Activated naive CD8-positive, alpha-beta T cell treated with anti-CD3 and anti-CD28 coated beads, Interleukin-2, amount 10 ng/mL, durations not matched to agents 7 days and 5 days (primary cell): ENCODE results near the gene INPP5A. TPM values are rescaled to one million over a fixed set of nuclear protein-coding genes. Genes with fewer than 3 reads are reported as not detected.

ENCODE experiments used
- ATAC-seq: fragments of 150-1000 bp; cut with Tn5 transposase; one replicate; pipeline ENCODE4 v1.10.0; 2021; ENCODE audit warnings: low read depth, moderate library complexity
- POLR2A ChIA-PET: fragments of 350-600 bp; sonication (Branson Sonifier 250); formaldehyde crosslinking; loops from one replicate; lab custom pipeline; 2021; ENCODE audit warnings: antibody characterized with exemption; lab: Charles Lee
- DNase-seq: peaks from one replicate; pipeline ENCODE4 v3.0.0; 2021
- H3K27ac Mint-ChIP-seq: one replicate; pipeline ENCODE4 v1.8.0; 2022; ENCODE audit warnings: mild to moderate bottlenecking, mixed read lengths
- H3K27me3 Mint-ChIP-seq: one replicate; pipeline ENCODE4 v1.8.0; 2022; ENCODE audit warnings: mild to moderate bottlenecking, moderate library complexity, mixed read lengths
- H3K36me3 Mint-ChIP-seq: one replicate; pipeline ENCODE4 v1.8.0; 2021; ENCODE audit warnings: mild to moderate bottlenecking, mixed read lengths
- H3K4me1 Mint-ChIP-seq: one replicate; pipeline ENCODE4 v1.8.0; 2021; ENCODE audit warnings: mixed read lengths
- H3K4me3 Mint-ChIP-seq: one replicate; pipeline ENCODE4 v1.8.0; 2022; ENCODE audit warnings: mild to moderate bottlenecking, moderate library complexity, mixed read lengths
- H3K9me3 Mint-ChIP-seq: one replicate; pipeline ENCODE4 v1.8.0; 2021; ENCODE audit warnings: mixed read lengths
- total RNA-seq, 2 experiments: library from RNA; stranded (reverse); gene quantifications; one replicate each; pipeline ENCODE4 v1.2.3, GENCODE V29; 2021

INPP5A gene
- total RNA-seq, 2 experiments from 2014 or later = 14.1 to 15.7 TPM

GRCh38 chr10:132748545-132749370 is 211.2 kb downstream of the INPP5A start:
- H3K36me3 Mint-ChIP-seq = no peaks in the 10 kb centered on the region
- ATAC-seq (no peak), DNase-seq (no peak)
- no peaks in the 10 kb centered on the region for H3K27me3 Mint-ChIP-seq
- no peaks in the 10 kb centered on the region for H3K4me1 Mint-ChIP-seq
- H3K27ac Mint-ChIP-seq = no peak overlapping the region
- H3K9me3 Mint-ChIP-seq = no peaks in the 10 kb centered on the region
- POLR2A ChIA-PET = no interaction called here
- no peak overlapping the region for H3K4me3 Mint-ChIP-seq

- H3K4me3 Mint-ChIP-seq = no peak overlapping the region
- no peak overlapping the region for H3K27ac Mint-ChIP-seq
- H3K4me1 Mint-ChIP-seq = no peaks in the 10 kb centered on the region
- H3K27me3 Mint-ChIP-seq = no peaks in the 10 kb centered on the region
- peaks cover 2% of the 10 kb centered on the region for H3K36me3 Mint-ChIP-seq
- H3K9me3 Mint-ChIP-seq = no peaks in the 10 kb centered on the region
- POLR2A ChIA-PET = no interaction called here
- ATAC-seq (no peak), DNase-seq (no peak)
These were observed 211.8 kb downstream of the INPP5A start for GRCh38 chr10:132749371-132749795.

- no peak for ATAC-seq
- POLR2A ChIA-PET = no interaction called here
- H3K36me3 Mint-ChIP-seq = peaks cover 10% of the 10 kb centered on the region
These were observed 213.3 kb downstream of the INPP5A start for GRCh38 chr10:132750936-132751335.

GRCh38 chr10:132752378-132752777 is 214.8 kb downstream of the INPP5A start:
- Mint-ChIP-seq H3K4me1 (peaks cover 2% of the 10 kb centered on the region), H3K27me3 (no peaks in the 10 kb centered on the region), H3K36me3 (peaks cover 13% of the 10 kb centered on the region), H3K4me3 (no peak overlapping the region), H3K9me3 (peaks cover 7% of the 10 kb centered on the region), H3K27ac (no peak overlapping the region)
- ATAC-seq = no peak
- no peak for DNase-seq
- POLR2A ChIA-PET = no interaction called here

More at GRCh38 chr10:132750936-132751335, 213.3 kb downstream of the INPP5A start:
- Mint-ChIP-seq H3K9me3 (peaks cover 7% of the 10 kb centered on the region), H3K4me1 (peaks cover 2% of the 10 kb centered on the region), H3K27me3 (no peaks in the 10 kb centered on the region), H3K4me3 (no peak overlapping the region), H3K27ac (no peak overlapping the region)
- DNase-seq = no peak

GRCh38 chr10:132752961-132753360 is 215.4 kb downstream of the INPP5A start:
- no peaks in the 10 kb centered on the region for H3K27me3 Mint-ChIP-seq
- H3K36me3 Mint-ChIP-seq = peaks cover 13% of the 10 kb centered on the region
- ATAC-seq (no peak), DNase-seq (no peak)
- no peak overlapping the region for H3K27ac Mint-ChIP-seq
- H3K9me3 Mint-ChIP-seq = peaks cover 7% of the 10 kb centered on the region
- no peak overlapping the region for H3K4me3 Mint-ChIP-seq
- peaks cover 2% of the 10 kb centered on the region for H3K4me1 Mint-ChIP-seq
- POLR2A ChIA-PET = no interaction called here

GRCh38 chr10:132753596-132753995 is 216.0 kb downstream of the INPP5A start:
- Mint-ChIP-seq H3K9me3 (peaks cover 7% of the 10 kb centered on the region), H3K4me3 (no peak overlapping the region), H3K36me3 (peaks cover 13% of the 10 kb centered on the region), H3K4me1 (peaks cover 2% of the 10 kb centered on the region), H3K27me3 (no peaks in the 10 kb centered on the region), H3K27ac (no peak overlapping the region)
- POLR2A ChIA-PET = no interaction called here
- ATAC-seq = no peak
- no peak for DNase-seq

GRCh38 chr10:132754071-132754470 is 216.5 kb downstream of the INPP5A start:
- H3K27me3 Mint-ChIP-seq = no peaks in the 10 kb centered on the region
- H3K4me1 Mint-ChIP-seq = peaks cover 2% of the 10 kb centered on the region
- POLR2A ChIA-PET = no interaction called here
- no peak overlapping the region for H3K27ac Mint-ChIP-seq
- no peak overlapping the region for H3K4me3 Mint-ChIP-seq
- no peak for DNase-seq
- H3K36me3 Mint-ChIP-seq = peaks cover 13% of the 10 kb centered on the region
- H3K9me3 Mint-ChIP-seq = peaks cover 7% of the 10 kb centered on the region
- ATAC-seq = no peak

GRCh38 chr10:132755166-132755711 is 217.7 kb downstream of the INPP5A start:
- H3K9me3 Mint-ChIP-seq = peaks cover 7% of the 10 kb centered on the region
- no peaks in the 10 kb centered on the region for H3K27me3 Mint-ChIP-seq
- POLR2A ChIA-PET = no interaction called here
- no peak overlapping the region for H3K27ac Mint-ChIP-seq
- no peak for DNase-seq
- no peak overlapping the region for H3K4me3 Mint-ChIP-seq
- no peak for ATAC-seq
- peaks cover 13% of the 10 kb centered on the region for H3K36me3 Mint-ChIP-seq
- peaks cover 2% of the 10 kb centered on the region for H3K4me1 Mint-ChIP-seq

- peaks cover 2% of the 10 kb centered on the region for H3K4me1 Mint-ChIP-seq
- H3K36me3 Mint-ChIP-seq = peaks cover 13% of the 10 kb centered on the region
- no peak for ATAC-seq
- H3K27ac Mint-ChIP-seq = no peak overlapping the region
- H3K9me3 Mint-ChIP-seq = peaks cover 7% of the 10 kb centered on the region
- POLR2A ChIA-PET = no interaction called here
- H3K4me3 Mint-ChIP-seq = no peak overlapping the region
- DNase-seq = no peak
- no peaks in the 10 kb centered on the region for H3K27me3 Mint-ChIP-seq
These were observed 219.0 kb downstream of the INPP5A start for GRCh38 chr10:132756591-132756990.

- Mint-ChIP-seq H3K36me3 (peaks cover 15% of the 10 kb centered on the region), H3K27me3 (no peaks in the 10 kb centered on the region), H3K4me3 (no peak overlapping the region), H3K27ac (no peak overlapping the region), H3K9me3 (peaks cover 7% of the 10 kb centered on the region), H3K4me1 (peaks cover 2% of the 10 kb centered on the region)
- DNase-seq (no peak), ATAC-seq (no peak)
- POLR2A ChIA-PET = no interaction called here
These were observed 219.6 kb downstream of the INPP5A start for GRCh38 chr10:132757171-132757570.

- Mint-ChIP-seq H3K27me3 (no peaks in the 10 kb centered on the region), H3K4me3 (no peak overlapping the region), H3K9me3 (peaks cover 7% of the 10 kb centered on the region), H3K4me1 (peaks cover 2% of the 10 kb centered on the region), H3K27ac (no peak overlapping the region), H3K36me3 (peaks cover 15% of the 10 kb centered on the region)
- POLR2A ChIA-PET = no interaction called here
- ATAC-seq (no peak), DNase-seq (no peak)
These were observed 221.3 kb downstream of the INPP5A start for GRCh38 chr10:132758865-132759264.

GRCh38 chr10:132761395-132762060 is 223.9 kb downstream of the INPP5A start:
- DNase-seq (no peak), ATAC-seq (no peak)
- POLR2A ChIA-PET = no interaction called here
- H3K4me3 Mint-ChIP-seq = no peak overlapping the region
- no peaks in the 10 kb centered on the region for H3K27me3 Mint-ChIP-seq
- no peaks in the 10 kb centered on the region for H3K4me1 Mint-ChIP-seq
- peaks cover 8% of the 10 kb centered on the region for H3K36me3 Mint-ChIP-seq
- H3K27ac Mint-ChIP-seq = no peak overlapping the region
- H3K9me3 Mint-ChIP-seq = peaks cover 1% of the 10 kb centered on the region

GRCh38 chr10:132762267-132762666 is 224.7 kb downstream of the INPP5A start:
- no peaks in the 10 kb centered on the region for H3K4me1 Mint-ChIP-seq
- H3K27me3 Mint-ChIP-seq = no peaks in the 10 kb centered on the region
- ATAC-seq (no peak), DNase-seq (no peak)
- H3K4me3 Mint-ChIP-seq = no peak overlapping the region
- H3K27ac Mint-ChIP-seq = no peak overlapping the region
- POLR2A ChIA-PET = no interaction called here
- peaks cover 8% of the 10 kb centered on the region for H3K36me3 Mint-ChIP-seq
- peaks cover 1% of the 10 kb centered on the region for H3K9me3 Mint-ChIP-seq

GRCh38 chr10:132763545-132763944 is 226.0 kb downstream of the INPP5A start:
- peaks cover 7% of the 10 kb centered on the region for H3K36me3 Mint-ChIP-seq

More at GRCh38 chr10:132763545-132763944, 226.0 kb downstream of the INPP5A start:
- no peak for DNase-seq
- POLR2A ChIA-PET = no interaction called here
- Mint-ChIP-seq H3K4me1 (no peaks in the 10 kb centered on the region), H3K9me3 (peaks cover 1% of the 10 kb centered on the region), H3K27me3 (no peaks in the 10 kb centered on the region), H3K27ac (no peak overlapping the region), H3K4me3 (no peak overlapping the region)
- ATAC-seq = no peak
